HG03060 (cell line): ENCODE results near the gene KIF20B.

Source experiments
- ATAC-seq: cut with Tn5 transposase; IDR thresholded peaks from one replicate; pipeline ENCODE4 v1.9.1; 2021; ENCODE audit warnings: low read depth, moderate number of reproducible peaks; ENCODE audit not compliant: unreplicated experiment

KIF20B gene

DNA sequence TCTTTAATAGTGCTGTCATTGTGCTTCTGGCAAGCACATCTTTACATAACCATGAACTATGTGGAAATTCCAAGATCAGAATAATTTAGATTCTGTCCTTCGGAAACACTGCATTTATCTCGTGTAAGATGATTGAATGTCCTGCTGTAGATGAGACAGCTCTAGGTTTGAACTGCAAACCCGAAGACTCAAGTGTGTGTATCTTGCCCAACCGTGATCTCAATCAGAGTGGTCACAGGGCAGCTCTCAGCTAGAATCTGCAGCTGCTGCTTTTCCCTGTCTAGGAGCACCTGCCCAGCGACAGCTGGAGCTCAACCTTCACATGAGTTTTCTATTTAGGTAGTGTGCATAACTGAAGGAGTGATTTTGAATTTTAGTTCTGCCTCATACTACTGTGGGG lies 17.5 kb upstream of the KIF20B start:
- no peak for ATAC-seq

DNA sequence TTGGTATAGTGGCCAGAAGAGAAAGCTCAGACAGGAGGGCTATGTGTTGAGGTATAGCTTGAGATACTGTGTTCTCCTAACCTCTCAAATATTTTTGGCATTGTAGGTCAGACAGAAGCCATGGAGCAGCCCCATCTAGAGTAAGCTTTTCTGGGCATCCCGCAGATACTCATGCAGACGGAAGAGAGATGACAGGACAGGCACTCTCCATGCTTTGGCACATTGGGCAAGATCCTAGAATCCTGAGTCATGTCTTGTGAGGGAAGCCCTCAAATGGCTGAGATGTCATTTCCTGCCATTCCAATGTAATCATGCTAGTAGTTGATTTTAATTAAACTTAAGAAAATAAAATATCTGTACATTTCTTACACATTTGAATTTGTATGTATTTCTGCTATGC lies 16.8 kb upstream of the KIF20B start:
- ATAC-seq, result no peak

DNA sequence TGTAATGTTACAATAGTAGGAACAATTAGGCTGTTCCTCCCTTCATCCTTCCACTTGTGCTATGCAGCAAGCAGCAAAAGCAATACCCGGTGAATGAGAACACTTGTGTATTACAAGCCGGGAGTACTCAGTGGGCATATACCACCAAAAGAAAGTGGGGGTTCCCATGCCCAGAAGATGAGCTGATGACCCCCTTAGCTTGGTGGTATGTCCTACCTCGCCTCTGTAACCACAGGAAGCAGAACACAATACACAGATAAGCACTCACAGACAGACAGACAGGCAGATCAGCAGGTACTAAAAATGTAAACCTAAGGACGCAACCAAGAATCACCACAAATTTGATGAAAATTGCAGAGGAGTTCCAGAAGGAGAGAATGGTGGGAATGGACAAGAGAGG lies 15.5 kb upstream of the KIF20B start:
- no peak for ATAC-seq

DNA sequence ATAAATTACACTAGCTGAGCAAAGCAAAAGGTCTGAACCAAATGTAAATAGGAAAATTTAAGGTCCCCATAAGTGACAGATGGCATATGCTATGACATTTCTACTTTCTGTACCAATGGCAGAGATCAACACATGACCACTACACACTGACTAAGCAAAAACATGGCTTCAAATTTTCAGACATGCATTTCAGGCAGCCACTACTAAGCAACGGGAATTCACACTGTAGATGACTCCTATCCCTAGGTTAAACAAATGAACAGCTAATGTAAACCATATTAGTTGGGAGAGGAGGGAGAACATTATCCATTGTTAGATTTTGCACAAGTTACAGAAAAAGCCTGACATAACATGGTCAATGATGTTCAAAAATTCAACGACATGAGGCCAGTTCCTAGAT lies 11.4 kb upstream of the KIF20B start:
- ATAC-seq, result no peak

DNA sequence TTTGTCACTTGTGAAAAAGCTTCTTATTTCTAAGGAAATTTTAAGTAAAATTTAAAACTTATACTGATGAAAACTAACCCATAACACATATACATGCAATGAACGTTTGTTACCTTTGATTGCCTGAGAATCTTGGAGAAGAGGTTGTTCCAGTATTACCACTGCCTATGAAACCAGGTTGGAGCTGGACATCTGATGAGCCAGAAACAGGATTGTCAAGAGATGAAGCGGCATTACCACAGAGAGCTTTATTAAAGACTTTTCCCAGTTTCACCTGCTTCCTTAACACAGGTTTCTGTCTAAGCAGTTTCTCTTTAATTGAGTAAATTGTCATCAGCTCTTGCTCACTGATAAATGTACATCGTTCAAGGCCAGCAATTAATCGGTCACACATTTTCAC lies 9.0 kb upstream of the KIF20B start:
- ATAC-seq, result no peak

DNA sequence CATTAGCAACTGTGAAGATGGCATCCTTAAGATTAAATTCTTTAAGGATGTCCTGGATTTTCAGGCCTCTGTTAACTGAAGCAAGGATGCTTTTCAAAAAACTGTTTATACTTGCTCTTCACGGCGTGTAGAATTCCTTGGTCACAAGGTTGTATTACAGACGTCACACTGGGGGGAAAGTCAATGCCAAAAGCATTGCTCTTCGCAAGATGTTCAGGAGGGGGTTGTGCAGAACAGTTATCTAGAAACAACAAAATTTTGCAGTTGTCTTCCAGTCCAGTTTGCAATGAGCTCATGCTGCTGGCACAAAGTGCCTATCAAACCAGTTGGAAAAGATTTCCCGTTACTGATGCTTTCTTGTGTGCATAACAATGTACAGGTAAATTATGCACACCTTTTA lies 8.2 kb upstream of the KIF20B start:
- no peak for ATAC-seq

DNA sequence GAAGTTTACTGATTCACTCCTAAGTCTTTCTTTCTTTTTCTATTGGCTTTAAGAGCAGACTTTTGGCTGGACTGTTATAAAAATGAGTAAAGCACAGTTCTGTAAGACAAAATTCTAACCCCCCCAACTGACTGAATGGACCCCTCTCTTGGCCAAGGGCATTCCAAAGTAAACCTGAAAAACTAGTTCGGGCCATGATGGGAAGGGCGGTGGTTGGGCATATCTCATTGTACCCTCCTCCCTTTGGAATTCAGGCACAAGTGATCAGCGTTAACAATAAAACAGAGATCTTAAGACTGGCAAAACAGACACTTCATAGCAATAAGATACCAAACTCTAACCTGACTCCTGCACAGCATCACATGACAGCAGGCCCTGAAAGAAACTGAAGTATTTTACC lies 6.1 kb upstream of the KIF20B start:
- no peak for ATAC-seq

DNA sequence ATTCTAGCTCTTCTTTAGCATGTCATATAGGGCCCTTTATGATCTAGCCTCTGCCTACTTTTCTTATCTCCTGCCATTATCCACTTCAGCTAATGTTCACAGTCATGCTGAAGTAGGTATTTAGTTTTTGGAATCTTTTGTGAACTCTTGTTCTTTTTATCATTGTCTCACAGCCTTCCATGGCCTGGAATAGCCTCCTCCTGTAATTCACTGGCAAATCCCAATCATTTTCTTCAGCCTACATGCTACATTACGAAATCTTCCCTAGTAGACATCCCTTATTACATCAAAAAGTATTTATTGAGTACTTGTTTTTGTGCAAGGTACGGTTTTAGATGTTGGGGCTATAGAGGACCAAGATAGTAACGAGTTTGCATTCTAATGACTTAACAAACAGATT lies 3.4 kb upstream of the KIF20B start:
- ATAC-seq, result no peak

DNA sequence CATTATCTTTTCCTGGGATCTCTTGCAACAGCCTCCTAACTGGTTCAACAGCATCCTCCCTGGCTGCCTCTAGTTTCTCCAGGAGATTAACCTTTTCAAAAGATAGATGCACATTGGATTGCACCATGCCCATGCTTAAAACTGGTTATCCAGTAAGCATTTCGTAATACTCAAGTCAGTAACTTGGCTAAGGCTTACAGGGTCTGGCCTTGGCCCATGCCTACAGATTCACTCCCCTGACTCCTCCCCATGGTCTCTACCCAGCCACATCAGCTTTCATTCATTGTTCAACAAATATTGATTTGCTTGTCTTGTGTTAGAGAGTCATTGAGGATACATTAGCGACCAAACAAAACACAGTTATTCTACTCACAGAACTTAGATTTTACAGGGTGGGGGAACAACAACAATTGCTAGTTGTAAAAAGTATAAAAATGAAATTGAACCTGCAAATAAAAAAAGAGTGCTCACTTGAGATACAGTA lies 1.8 kb upstream of the KIF20B start:
- no peak for ATAC-seq

DNA sequence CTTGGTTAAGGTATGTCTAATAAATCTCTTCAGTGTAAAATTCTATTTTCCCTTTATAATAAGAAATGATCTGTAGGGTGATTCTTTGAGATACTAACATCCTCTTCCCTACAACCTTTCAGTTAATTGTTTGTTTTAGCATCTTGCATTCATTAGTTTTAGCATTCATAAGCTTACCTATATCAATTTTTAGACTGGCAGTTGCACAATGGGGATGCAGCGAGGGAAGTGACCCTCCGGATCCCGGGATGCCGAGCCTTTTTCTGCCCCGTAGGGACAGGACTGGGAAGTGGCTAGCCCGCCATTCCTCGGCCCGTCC lies 508 bp upstream of the KIF20B start:
- ATAC-seq, result no peak

DNA sequence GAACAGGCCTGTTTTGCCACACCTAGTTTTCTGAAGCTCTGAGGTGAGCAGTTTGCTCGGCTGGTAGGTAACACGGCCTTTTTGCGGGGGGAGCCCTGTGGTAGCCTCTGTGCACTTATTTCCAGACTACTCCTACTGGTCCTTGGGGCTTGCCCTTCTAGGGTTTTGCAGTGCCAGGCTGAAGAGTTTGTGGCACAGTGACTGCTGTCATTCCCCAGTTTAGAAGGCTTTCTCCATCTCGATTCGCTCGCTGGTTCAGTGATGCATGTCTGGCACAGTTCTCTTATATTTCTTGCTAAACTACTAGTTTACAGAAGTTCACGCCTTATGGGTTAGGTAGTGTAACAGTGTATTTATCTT lies 711 bp downstream of the KIF20B start:
- ATAC-seq, result no peak

DNA sequence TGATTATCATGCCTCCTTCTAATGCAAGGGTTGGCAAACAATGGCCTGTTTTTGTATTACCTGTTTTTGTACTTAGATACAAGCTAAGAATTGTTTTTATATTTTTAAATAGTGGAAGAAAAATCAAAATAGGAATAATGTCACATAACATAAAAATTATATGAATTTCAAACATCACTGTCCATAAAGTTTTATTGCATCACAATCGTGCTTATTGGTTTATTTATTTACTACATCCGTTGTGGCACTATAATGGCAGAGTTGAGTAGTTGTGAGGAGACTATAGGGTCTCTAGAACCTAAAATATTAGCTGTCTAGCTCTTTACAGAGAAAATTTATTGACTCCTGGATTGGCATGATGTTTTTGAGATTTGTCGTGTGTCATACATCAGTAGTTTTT lies 4.1 kb downstream of the KIF20B start:
- no peak for ATAC-seq

DNA sequence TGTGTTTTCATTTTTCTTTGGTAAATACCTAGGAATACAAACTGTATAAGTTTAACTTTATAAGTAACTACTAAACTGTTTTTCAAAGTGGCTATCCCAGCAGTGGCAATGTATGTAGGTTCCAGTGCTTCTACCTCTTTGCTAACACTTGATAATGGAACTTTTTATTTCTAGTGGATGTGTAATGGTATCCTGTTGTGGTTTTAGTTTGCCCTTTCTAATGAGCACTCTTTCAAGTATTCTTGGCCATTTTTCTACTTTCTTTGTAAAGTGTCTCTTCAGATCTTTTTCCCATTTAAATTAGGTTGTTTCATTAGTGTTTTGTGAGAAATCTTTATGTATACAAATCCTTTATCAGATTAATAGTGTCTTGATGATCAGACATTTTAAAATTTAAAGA lies 4.6 kb downstream of the KIF20B start:
- ATAC-seq, result no peak

DNA sequence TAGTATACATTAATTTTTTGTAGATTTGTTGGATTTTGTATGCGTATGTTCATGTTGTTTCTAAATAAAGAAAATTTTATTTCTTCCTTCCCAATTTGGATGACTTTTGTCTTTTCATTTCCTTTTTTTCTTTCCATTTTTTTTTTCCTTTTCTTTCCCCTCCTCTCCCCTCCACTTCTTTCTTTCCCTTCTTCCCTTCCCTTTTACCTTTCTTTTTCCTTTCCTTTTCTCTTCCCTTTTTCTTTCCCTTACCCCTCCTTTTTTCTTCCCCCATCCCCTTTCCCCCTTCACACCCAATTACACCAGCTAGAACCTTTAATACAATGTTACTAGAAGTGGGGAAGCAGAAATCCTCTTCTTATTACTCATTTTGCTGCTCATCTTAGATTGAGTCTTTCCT lies 6.0 kb downstream of the KIF20B start:
- ATAC-seq, result no peak

DNA sequence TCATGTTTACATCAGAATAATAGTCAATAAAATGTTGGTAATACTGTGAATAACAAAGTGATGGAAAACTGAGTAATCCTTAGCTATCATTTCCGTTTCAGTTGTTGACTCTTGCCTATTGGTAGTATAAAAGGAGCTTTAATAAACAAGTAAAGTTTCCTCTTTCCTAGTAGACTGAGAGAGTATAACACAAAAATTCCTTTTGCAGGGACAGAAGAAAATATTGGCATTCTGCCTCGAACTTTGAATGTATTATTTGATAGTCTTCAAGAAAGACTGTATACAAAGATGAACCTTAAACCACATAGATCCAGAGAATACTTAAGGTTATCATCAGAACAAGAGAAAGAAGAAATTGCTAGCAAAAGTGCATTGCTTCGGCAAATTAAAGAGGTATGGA lies 9.4 kb downstream of the KIF20B start:
- ATAC-seq, result no peak

DNA sequence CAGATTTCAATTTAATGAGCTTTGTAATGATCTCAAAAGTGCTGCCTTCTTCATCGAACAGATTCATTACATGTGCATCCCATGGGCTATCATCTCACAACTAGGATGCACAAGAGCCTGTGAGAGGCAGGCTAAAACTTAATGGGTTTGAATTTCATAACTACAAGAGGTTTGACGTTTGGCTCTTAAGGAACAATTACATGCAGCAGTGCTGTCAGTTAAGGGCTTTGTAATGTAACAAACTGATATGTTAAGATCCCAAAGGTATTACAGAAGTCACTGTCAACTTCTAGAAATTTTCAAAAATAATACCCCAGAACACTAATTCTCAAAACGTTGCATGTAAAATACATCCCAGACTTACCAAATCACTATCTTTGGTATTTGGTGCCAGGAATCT lies 33.2 kb downstream of the KIF20B start:
- ATAC-seq, result no peak

DNA sequence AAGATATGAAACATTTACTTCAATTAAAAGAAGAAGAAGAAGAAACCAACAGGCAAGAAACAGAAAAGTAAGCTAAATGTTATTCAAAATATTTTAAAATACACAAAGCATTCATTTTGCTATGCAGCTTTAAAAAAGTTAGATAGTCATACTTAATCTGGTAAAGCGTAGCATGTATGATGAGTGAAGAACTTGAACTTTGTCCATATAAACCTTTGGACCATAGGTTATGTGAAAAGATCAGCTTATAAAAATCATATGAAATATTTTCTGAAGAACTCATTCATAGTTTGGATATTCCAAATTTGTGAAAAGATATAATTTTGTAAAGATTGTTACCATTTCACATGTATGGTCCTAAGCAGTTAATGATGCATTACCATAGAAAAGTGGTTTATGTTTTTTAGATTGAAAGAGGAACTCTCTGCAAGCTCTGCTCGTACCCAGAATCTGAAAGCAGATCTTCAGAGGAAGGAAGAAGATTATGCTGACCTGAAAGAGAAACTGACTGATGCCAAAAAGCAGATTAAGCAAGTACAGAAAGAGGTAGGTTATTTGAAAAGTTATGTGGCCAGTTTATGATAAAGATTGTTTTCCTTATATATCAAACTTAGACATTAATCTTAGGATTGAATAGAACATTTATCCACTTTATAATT lies 37.3 kb downstream of the KIF20B start:
- ATAC-seq, result peak; percentile 78

DNA sequence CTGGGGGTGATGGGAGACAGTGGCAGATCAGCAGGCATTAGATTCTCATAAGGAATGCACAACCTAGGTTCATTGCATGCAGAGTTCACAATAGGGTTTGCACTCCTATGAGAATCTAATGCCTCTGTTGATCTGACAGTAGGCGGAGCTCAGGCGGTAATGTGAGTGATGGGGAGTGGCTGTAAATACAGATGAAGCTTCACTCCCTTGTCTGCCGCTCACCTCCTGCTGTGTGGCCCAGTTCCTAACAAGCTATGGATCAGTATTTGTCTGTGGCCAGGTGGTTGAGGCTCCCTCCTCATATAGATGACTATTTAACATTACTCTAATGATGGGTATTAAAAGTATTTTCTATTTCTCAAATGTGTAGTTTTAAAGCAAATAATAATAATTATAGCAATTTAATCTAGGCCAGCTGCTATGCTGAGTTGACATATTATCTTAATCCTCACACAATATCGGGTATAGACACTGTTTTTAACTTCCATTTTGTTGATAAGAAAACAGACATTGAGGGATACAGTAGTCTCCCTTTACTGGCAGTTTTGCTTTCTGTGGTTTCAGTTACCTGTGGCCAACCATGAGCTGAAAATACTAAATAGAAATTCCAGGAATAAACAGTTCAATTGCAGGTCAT lies 39.9 kb downstream of the KIF20B start:
- ATAC-seq, result no peak

DNA sequence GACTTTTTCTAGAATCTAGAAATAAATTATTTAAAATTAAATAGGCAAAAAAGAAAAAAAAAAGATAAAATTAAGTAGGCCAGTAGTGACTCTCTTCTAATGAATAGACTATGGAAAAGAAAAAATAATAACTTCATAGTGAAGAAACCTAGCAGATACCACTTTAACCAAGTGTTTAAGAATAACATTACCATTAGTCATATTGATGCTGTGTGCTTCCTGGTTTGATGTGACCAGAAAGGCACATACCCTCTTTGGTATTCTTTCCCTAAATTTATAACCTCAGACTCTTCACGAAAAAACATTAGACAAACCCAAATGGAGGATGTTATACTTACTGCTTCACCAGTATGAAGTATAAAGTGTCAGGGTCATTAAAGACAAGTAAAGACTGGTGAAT lies 42.6 kb downstream of the KIF20B start:
- ATAC-seq, result no peak

DNA sequence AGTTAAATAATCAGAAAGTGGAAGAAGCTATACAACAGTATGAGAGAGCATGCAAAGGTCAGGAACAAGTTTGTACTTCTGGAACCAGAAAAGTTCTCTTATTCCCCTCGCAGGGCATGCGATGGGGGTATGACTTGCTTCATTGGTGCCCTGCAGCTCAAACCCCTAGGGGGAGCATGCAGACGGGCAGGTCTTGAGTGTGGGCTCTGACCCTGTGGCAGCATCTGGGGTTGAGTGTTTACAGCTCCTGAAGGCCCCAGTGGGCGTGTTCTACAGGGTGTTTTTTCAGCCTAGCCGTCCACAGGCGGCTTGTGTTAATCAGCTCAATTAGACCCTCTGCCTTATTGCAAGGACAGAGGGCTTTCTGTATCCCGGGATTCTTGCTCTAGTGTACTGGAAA lies 44.5 kb downstream of the KIF20B start:
- ATAC-seq, result no peak

DNA sequence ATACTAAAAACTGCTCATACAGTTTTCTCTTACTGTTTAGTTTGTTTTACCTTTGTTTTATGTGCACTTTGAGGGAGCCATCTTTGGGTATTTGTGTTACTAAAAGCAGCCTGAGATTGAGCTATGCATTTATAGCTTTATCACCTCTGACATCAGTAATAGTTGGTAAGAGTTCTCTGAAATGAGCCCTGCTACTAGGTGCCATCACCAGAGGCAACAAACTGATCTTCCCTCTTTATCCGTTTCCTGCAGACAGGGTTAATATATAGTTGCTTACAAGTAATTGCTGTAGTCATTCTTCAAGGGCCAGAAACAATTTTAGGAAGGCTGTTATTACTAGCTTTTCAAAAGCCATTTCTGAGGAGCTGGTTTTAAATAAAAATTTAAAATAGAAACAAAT lies 49.1 kb downstream of the KIF20B start:
- no peak for ATAC-seq

DNA sequence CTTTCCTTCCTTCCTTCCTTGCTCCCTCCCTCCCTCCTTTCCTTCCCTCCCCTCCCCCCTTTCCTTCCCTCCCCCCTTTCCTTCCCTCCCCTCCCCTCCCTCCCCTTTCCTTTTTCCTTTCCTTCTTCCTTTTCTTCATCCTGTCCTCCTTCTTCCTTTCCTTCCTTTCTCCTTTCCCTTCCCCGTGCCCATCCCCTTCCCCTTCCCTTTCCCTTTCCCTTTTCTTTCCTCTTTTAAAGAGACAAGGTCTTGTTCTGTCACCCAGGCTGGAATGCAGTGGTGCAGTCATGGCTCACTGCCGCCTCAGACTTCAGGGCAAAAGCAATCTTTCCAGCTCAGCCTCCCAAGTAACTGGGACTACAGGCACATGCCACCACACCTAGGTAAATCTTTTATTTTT lies 54.0 kb downstream of the KIF20B start:
- no peak for ATAC-seq

DNA sequence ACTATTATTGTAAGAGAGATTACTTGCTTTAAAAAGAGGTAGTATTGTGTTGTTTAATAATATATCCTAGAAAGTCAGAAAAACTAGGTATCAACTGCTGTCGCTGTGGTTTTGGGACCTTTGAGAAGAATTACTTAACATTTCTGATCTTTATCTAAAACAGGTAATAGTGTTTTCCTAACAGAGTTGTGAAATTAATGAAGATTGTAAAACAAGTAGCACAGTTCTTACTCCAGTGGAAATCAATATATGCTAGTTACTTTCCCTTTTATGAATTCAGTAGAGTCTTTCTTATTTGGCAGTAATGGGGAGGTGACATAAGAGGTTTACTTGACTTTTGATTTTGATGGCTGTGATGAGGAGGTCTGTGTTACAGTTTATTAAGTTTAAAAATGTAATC lies 58.1 kb downstream of the KIF20B start:
- no peak for ATAC-seq
